HepG2 (cell line): ENCODE data around the gene SOAT1. TPM values are rescaled to one million over a fixed set of nuclear protein-coding genes. Genes with fewer than 3 reads are reported as not detected.

ENCODE experiments used
- CC2D1A ChIP-seq: sonication (generic); formaldehyde crosslinking; IDR thresholded peaks from 2 replicates; pipeline ENCODE4 v1.8.1; 2023; ENCODE audit warnings: mild to moderate bottlenecking, missing genetic modification reagents
- HMGA1 ChIP-seq: sonication (generic); formaldehyde crosslinking; conservative IDR thresholded peaks from 2 replicates; pipeline ENCODE4 v1.4.0; 2020; ENCODE audit warnings: missing genetic modification reagents
- LCORL ChIP-seq, 2 experiments: fragments of 450-650 bp in 1 of 2; sonication (generic) in 1 of 2; formaldehyde crosslinking in 1 of 2; IDR thresholded peaks; 2 replicates each; pipeline versions ENCODE4 v1.5.0 to v1.6.1; 2017 to 2020; ENCODE audit warnings: antibody characterized with exemption in 1 of 2, missing genetic modification reagents in 1 of 2
- MEIS1 ChIP-seq: sonication (generic); formaldehyde crosslinking; IDR thresholded peaks from 2 replicates; pipeline ENCODE4 v1.9.0; 2021; ENCODE audit warnings: mild to moderate bottlenecking, missing genetic modification reagents, moderate library complexity, borderline replicate concordance
- MTA1 ChIP-seq: sonication (generic); formaldehyde crosslinking; IDR thresholded peaks from 2 replicates; pipeline ENCODE4 v1.4.0; 2020; ENCODE audit warnings: missing genetic modification reagents, mild to moderate bottlenecking, borderline replicate concordance
- NFIC ChIP-seq: IDR thresholded peaks from 2 replicates; pipeline ENCODE4 v1.6.1; 2012; ENCODE audit warnings: mild to moderate bottlenecking, low read length, inconsistent platforms
- NFKB2 ChIP-seq: sonication (generic); formaldehyde crosslinking; IDR thresholded peaks from 2 replicates; pipeline ENCODE4 v1.4.0; 2020; ENCODE audit warnings: missing genetic modification reagents, borderline replicate concordance
- POLR2AphosphoS5 ChIP-seq: IDR thresholded peaks from 2 replicates; pipeline ENCODE4 v1.6.1; 2012; ENCODE audit warnings: low read depth, low read length
- RBAK ChIP-seq: sonication (generic); formaldehyde crosslinking; IDR thresholded peaks from 2 replicates; pipeline ENCODE4 v1.5.1; 2020; ENCODE audit warnings: mild to moderate bottlenecking, missing genetic modification reagents
- RBFOX2 ChIP-seq: fragments of 200-400 bp; formaldehyde crosslinking; IDR thresholded peaks from 2 replicates; pipeline ENCODE4 v1.6.1; 2017; ENCODE audit warnings: low read depth, mild to moderate bottlenecking, low read length
- RBM22 ChIP-seq: fragments of 200-400 bp; formaldehyde crosslinking; optimal IDR thresholded peaks from 2 replicates; pipeline ENCODE3; 2017; ENCODE audit warnings: mild to moderate bottlenecking, low read length, moderate library complexity
- SP5 ChIP-seq: IDR thresholded peaks from 2 replicates; pipeline ENCODE4 v1.6.1; 2016; ENCODE audit warnings: low read depth, borderline replicate concordance
- TAF1 ChIP-seq: sonication (generic); formaldehyde crosslinking; IDR thresholded peaks from 2 replicates; pipeline ENCODE4 v1.4.0; 2020; ENCODE audit warnings: missing genetic modification reagents
- YEATS2 ChIP-seq: sonication (generic); formaldehyde crosslinking; IDR thresholded peaks from 2 replicates; pipeline ENCODE4 v1.4.0; 2020; ENCODE audit warnings: missing genetic modification reagents, borderline replicate concordance
- ZFP36L2 ChIP-seq: sonication (generic); formaldehyde crosslinking; IDR thresholded peaks from 2 replicates; pipeline ENCODE4 v1.4.0; 2020; ENCODE audit warnings: missing genetic modification reagents
- ZHX1 ChIP-seq: sonication (generic); formaldehyde crosslinking; IDR thresholded peaks from 2 replicates; pipeline ENCODE4 v1.8.1; 2022; ENCODE audit warnings: low read depth, mild to moderate bottlenecking, missing genetic modification reagents
- ZNF513 ChIP-seq: sonication (generic); formaldehyde crosslinking; conservative IDR thresholded peaks from 2 replicates; pipeline ENCODE4 v1.5.0; 2020; ENCODE audit warnings: missing genetic modification reagents
- ZNF589 ChIP-seq: sonication (generic); formaldehyde crosslinking; conservative IDR thresholded peaks from 2 replicates; pipeline ENCODE4 v1.8.0; 2022; ENCODE audit warnings: mild to moderate bottlenecking, moderate library complexity, missing genetic modification reagents
- polyA plus RNA-seq, 8 experiments: library from polyadenylated mRNA; depleted of rRNA in 3 of 8; stranded (reverse) in 7 of 8; unstranded in 1 of 8; fragments of >200 nt; fragmentation: Illumina TruSeq in 4 of 8; extraction: Trizol in 4 of 8; gene quantifications; 2 replicates each; pipeline versions ENCODE4 v1.2.1 to v1.2.3, GENCODE V29; 2011 to 2016; ENCODE audit warnings: low read depth in 4 of 8, missing spikeins in 1 of 8, mixed read lengths in 1 of 8; ENCODE audit not compliant: insufficient read depth in 1 of 8
- total RNA-seq, 5 experiments: library from RNA; depleted of rRNA; stranded (reverse); fragments of >200 nt; fragmentation: Illumina TruSeq; extraction: Trizol; gene quantifications; 2 replicates each; pipeline ENCODE4 v1.2.3, GENCODE V29; 2016; ENCODE audit warnings: low read depth in 1 of 5
- TF ChIP-seq, protein P1 (sequence below): IDR thresholded peaks from 2 replicates; pipeline ENCODE4 v1.6.1; 2016; ENCODE audit warnings: low read depth, borderline replicate concordance
- TF ChIP-seq, protein P2 (sequence below): fragments of 450-650 bp; IDR thresholded peaks from 2 replicates; pipeline ENCODE4 v1.6.1; 2016
- TF ChIP-seq, protein P3 (sequence below), 2 experiments: sonication (generic) in 1 of 2; formaldehyde crosslinking in 1 of 2; IDR thresholded peaks; 2 replicates each; pipeline versions ENCODE4 v1.4.0 to v1.6.1; 2018 to 2020; ENCODE audit warnings: missing genetic modification reagents in 2 of 2, borderline replicate concordance in 1 of 2, low read depth in 1 of 2, mild to moderate bottlenecking in 1 of 2, missing biosample characterization in 1 of 2

The SOAT1 gene
- total and polyA plus RNA-seq, 2 of the 13 experiments (the other 11 are each of a cell fraction or from before 2014, with no cell fraction given), result 22.3 to 52.0 TPM

DNA sequence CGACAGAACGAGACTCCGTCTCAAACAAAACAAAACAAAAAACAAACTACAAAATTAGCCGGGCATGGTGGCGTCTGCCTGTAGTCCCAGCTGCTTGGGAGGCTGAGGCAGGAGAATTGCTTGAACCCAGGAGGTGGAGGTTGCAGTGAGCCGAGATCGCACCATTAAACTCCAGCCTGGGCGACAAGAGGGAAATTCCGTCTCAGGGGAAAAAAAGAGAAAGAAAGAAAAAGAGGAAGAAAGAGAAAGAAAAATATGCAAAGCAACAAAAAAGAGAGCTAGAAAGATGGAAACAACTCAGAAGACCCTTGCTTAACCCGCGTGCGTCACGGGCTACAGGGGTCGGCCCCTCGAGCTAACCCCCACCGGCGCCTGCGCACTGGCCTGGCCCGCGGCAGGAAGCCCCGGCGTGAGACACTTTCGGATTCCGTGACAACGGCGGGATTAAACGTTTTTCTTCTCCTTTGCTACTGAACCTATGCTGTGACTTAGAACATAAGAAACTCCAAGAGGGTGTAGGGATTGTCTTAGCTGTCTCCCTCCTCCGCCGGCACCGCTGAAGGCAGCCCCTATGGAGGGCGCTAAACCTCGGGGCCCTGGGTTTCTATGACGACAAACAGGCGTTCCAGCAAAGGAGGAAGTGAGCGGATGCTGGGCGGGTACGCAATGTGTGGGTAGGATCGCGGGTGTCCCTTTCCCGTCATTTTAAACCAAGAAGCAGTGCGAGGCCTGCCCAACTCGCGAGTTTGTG is 71.9 kb downstream of the SOAT1 start, which contains the start of gene AXDND1 (continued):
- TF ChIP-seq ZNF513 (CRISPR knock-in tag) (no peak), SP5 (CRISPR knock-in tag) (no peak), RBAK (CRISPR knock-in tag) (no peak), ZFP36L2 (CRISPR knock-in tag) (no peak), CC2D1A (CRISPR knock-in tag) (no peak), POLR2AphosphoS5 (peak; percentile 50), NFKB2 (CRISPR knock-in tag) (peak; percentile 63; the same call in 1 of the 2 replicates), YEATS2 (peak; percentile 80), RBFOX2 (no peak; the same call in none of the 2 replicates), ZHX1 (peak; percentile 80), MEIS1 (no peak), MTA1 (CRISPR knock-in tag) (no peak), NFIC (no peak), ZNF589 (no peak), RBM22 (peak; percentile 60), LCORL (IDR thresholded peaks at IDR 0.05) (no peak), LCORL (CRISPR knock-in tag; IDR thresholded peaks at IDR 0.05) (peak; percentile 39; the same call in 1 of the 2 replicates), TAF1 (CRISPR knock-in tag) (peak; percentile 51; the same call in 1 of the 2 replicates), HMGA1 (no peak)
- TF ChIP-seq, protein P1, sequence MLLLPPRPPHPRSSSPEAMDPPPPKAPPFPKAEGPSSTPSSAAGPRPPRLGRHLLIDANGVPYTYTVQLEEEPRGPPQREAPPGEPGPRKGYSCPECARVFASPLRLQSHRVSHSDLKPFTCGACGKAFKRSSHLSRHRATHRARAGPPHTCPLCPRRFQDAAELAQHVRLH (CRISPR knock-in tag), result 0 out of 2 replicates have a peak, but pooled peaks have one; percentile 29
- TF ChIP-seq, protein P2, sequence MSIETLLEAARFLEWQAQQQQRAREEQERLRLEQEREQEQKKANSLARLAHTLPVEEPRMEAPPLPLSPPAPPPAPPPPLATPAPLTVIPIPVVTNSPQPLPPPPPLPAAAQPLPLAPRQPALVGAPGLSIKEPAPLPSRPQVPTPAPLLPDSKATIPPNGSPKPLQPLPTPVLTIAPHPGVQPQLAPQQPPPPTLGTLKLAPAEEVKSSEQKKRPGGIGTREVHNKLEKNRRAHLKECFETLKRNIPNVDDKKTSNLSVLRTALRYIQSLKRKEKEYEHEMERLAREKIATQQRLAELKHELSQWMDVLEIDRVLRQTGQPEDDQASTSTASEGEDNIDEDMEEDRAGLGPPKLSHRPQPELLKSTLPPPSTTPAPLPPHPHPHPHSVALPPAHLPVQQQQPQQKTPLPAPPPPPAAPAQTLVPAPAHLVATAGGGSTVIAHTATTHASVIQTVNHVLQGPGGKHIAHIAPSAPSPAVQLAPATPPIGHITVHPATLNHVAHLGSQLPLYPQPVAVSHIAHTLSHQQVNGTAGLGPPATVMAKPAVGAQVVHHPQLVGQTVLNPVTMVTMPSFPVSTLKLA, result no peak
- TF ChIP-seq, protein P3, sequence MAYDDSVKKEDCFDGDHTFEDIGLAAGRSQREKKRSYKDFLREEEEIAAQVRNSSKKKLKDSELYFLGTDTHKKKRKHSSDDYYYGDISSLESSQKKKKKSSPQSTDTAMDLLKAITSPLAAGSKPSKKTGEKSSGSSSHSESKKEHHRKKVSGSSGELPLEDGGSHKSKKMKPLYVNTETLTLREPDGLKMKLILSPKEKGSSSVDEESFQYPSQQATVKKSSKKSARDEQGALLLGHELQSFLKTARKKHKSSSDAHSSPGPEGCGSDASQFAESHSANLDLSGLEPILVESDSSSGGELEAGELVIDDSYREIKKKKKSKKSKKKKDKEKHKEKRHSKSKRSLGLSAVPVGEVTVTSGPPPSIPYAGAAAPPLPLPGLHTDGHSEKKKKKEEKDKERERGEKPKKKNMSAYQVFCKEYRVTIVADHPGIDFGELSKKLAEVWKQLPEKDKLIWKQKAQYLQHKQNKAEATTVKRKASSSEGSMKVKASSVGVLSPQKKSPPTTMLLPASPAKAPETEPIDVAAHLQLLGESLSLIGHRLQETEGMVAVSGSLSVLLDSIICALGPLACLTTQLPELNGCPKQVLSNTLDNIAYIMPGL (CRISPR knock-in tag; IDR thresholded peaks at IDR 0.05; ENCODE audit: borderline replicate concordance in 1 of 2, low read depth in 1 of 2), result peak; percentile 52 to 65; a peak in 1 of 4 replicates
